GM12865 (cell line): ENCODE results near the gene PRICKLE2.

Source experiments
- DNase-seq: peaks from one replicate; pipeline ENCODE4 v3.0.0; 2010; ENCODE audit warnings: low read depth
- H3K4me3 ChIP-seq: 2 replicates; pipeline ENCODE4 v1.5.1; 2011; ENCODE audit warnings: mild to moderate bottlenecking, low read depth, low read length, control low read depth
- TF ChIP-seq, protein P1 (sequence below): IDR thresholded peaks from 2 replicates; pipeline ENCODE4 v1.5.1; 2011; ENCODE audit warnings: low read length, control low read depth, low read depth, inconsistent platforms; ENCODE audit not compliant: insufficient read depth; ENCODE audit errors: missing control alignments

The PRICKLE2 gene

DNA sequence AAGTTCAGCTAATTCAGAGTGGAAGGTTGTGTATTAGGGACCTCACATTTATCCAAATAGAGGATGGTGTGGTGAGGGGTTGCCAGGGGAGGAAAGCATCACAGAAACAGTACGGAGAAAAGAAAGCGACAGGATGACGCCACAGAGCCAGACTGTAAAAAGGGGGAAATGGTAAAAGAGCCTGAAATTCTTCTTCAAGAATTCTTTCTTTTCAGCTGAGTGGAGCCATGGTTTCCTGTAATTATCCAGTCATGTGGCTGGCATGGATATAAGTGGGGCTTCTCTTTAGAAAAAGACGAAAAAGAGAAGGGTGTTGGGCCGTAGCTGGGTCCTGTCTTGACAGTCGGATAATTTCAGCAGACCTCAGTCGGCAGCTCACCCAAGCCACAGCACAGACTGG lies 177.5 kb downstream of the PRICKLE2 start:
- DNase-seq = no peak
- TF ChIP-seq, protein P1, sequence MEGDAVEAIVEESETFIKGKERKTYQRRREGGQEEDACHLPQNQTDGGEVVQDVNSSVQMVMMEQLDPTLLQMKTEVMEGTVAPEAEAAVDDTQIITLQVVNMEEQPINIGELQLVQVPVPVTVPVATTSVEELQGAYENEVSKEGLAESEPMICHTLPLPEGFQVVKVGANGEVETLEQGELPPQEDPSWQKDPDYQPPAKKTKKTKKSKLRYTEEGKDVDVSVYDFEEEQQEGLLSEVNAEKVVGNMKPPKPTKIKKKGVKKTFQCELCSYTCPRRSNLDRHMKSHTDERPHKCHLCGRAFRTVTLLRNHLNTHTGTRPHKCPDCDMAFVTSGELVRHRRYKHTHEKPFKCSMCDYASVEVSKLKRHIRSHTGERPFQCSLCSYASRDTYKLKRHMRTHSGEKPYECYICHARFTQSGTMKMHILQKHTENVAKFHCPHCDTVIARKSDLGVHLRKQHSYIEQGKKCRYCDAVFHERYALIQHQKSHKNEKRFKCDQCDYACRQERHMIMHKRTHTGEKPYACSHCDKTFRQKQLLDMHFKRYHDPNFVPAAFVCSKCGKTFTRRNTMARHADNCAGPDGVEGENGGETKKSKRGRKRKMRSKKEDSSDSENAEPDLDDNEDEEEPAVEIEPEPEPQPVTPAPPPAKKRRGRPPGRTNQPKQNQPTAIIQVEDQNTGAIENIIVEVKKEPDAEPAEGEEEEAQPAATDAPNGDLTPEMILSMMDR = no peak
- no peak overlapping the region for H3K4me3 ChIP-seq

DNA sequence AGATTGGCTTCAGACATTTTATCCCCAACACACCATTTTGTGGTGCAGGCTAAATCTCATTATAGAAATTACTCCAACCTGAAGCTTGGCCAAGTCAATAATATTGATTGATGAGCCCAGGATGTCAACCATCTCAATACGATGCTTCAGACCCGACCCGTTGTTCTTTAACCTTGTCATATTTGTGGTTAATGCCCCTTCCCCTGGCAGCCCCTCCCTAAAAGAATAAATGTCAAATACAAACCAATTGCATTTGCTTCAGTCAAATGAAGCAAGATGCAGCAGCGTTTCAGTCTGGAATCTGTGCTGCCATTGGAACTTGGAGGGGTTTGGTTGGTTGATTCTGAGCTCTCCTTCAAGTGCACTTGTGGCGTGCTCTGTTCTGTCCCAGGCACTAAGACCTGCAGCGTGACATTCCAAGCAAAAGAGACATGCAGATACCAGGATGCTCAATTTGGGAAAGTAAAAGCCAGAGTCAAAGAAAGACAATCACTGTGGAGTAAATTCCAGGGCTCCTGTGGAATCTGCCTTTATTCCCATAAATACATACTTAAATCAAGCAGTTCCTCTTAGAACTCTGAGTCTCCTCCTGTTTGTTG lies 178.2 kb downstream of the PRICKLE2 start:
- TF ChIP-seq, protein P1 = no peak
- no peak overlapping the region for H3K4me3 ChIP-seq
- DNase-seq = no peak

DNA sequence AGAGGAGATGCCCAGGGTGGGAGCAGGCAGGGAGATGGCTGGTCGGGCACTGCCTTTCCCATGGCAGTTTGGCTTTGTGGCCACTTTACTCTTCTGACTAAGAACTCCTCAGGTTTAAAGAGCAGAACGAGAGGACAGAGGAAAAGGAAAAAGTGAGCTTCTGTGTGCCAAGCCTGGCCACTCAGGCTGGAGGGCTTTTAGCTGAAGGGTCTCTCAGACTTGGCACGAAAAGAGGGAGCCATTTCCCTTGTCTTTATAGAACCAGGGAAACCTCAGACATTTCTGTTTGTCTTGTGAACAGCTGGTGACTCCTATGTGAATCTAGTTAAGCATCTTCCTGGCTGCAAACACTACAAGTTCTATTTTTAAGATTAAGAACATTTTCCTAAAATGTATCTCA lies 178.7 kb downstream of the PRICKLE2 start:
- no peak overlapping the region for H3K4me3 ChIP-seq
- no peak for DNase-seq
- TF ChIP-seq, protein P1 = no peak

DNA sequence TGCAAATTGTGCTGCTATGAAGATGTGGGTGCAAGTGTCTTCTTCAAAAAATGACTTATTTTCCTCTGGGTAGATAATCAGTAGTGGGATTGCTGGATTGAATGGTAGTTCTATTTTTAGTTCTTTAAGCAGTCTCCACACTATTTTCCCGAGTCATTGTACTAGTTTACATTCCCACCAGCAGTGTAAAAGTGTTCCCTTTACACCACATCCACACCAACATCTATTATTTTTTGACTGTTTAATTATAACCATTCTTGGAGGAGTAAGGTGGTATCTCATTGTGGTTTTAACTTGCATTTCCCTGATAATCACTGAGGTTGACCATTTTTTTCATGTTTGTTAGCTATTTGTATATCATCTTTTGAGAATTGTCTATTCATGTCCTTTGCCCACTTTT lies 182.3 kb downstream of the PRICKLE2 start:
- no peak overlapping the region for H3K4me3 ChIP-seq
- TF ChIP-seq, protein P1 = no peak

More for the DNA sequence above, 182.3 kb downstream of the PRICKLE2 start:
- no peak for DNase-seq
